Endothelial cell of umbilical vein (primary cell): ENCODE results near the gene PARN.

ENCODE experiments used
- CTCF ChIP-seq, 2 donors: IDR thresholded peaks; 1 replicate in 1 of 2; 2 replicates in 1 of 2; pipeline ENCODE4 v1.5.1; 2011; ENCODE audit warnings: low read length in 2 of 2, mild to moderate bottlenecking in 2 of 2, moderate library complexity in 2 of 2, control low read depth in 1 of 2, inconsistent platforms in 1 of 2, low read depth in 1 of 2; ENCODE audit not compliant: insufficient read depth in 1 of 2; ENCODE audit errors: extremely low read depth in 1 of 2
- JUN ChIP-seq: IDR thresholded peaks from 2 replicates; pipeline ENCODE4 v1.6.1; 2011; ENCODE audit warnings: borderline replicate concordance, low read depth; ENCODE audit not compliant: insufficient read length, insufficient read depth
- POLR2A ChIP-seq: IDR thresholded peaks from 2 replicates; pipeline ENCODE4 v1.6.1; 2012; ENCODE audit warnings: low read depth, mild to moderate bottlenecking, control low read depth, low read length

- TF ChIP-seq JUN (no peak), CTCF (IDR thresholded peaks at IDR 0.05; ENCODE audit: extremely low read depth in 1 of 2, insufficient read depth in 1 of 2, low read depth in 1 of 2, low read length in 2 of 2) (no peak), POLR2A (peak; percentile 98)
Measured at GRCh38 chr16:14629919-14630619, at the start of gene PARN.
